ENCODE measurements around the gene RPL32. TPM values are rescaled to one million over a fixed set of nuclear protein-coding genes. Genes with fewer than 3 reads are reported as not detected.

The RPL32 gene
- polyA plus RNA-seq, 1 donor from 2014 or later, result 1,160 TPM

DNA sequence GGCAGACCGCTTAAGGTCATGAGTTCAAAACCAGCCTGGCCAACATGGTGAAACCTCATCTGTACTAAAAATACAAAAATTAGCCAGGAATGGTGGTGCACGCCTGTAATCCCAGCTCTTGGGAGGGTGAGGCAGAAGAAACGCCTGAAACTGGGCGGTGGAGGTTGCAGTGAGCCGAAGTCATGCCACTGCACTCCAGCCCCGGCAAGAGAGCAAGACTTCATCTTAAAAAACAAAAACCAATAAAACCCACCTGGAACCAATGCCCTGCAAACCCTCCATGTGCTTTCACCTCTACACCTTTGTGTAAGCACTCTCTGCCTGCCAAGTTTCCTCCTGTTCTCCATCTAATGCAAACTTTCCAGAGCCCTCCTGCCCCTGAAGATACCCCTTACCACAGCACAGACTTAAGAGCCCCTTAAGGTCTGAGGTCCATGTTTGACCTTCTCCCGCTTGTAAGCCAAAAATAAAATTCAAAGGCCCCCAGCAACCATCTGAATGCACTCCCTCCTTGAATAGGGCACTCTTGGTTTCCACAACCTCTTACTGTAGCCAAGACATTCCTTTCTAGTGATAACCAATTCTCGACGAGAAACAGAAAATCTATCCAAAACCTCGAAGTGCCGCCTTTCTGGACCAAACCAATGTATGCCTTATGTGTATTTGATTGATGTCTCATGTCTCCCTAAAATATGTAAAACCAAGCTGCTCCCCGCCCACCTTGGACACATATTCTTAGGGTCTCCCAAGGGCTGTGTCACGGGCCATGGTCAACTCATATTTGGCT, 3.0 kb downstream of the RPL32 start:
- Histone ChIP-seq H3K27ac (ENCODE audit: low read length) (no peak overlapping the region), H3K4me3 (ENCODE audit: low read length) (no peak overlapping the region), H2AFZ (ENCODE audit: low read depth, low read length) (no peak overlapping the region), H4K20me1 (ENCODE audit: insufficient read depth) (peaks cover 3% of the 10 kb centered on the region), H3K27me3 (ENCODE audit: insufficient read depth, low read depth, low read length) (no peaks in the 10 kb centered on the region), H3K9me3 (ENCODE audit: low read length) (no peaks in the 10 kb centered on the region), H3K9me2 (ENCODE audit: insufficient read depth, low read length) (no peaks in the 10 kb centered on the region), H3K79me2 (replicated peaks; ENCODE audit: insufficient read depth, low read length) (peaks cover 33% of the 10 kb centered on the region), H3K36me3 (ENCODE audit: insufficient read depth, low read length) (no peaks in the 10 kb centered on the region), H3K9ac (ENCODE audit: low read length) (no peak overlapping the region), H3K4me2 (ENCODE audit: low read length) (no peak overlapping the region), H3F3A (ENCODE audit: insufficient read depth, low read length, poor library complexity, severe bottlenecking) (no peaks in the 10 kb centered on the region)
- no peak for TF ChIP-seq MXI1 (conservative IDR thresholded peaks at IDR 0.05; ENCODE audit: poor library complexity, severe bottlenecking)
- TF ChIP-seq EP300 (conservative IDR thresholded peaks at IDR 0.05; ENCODE audit: poor library complexity, severe bottlenecking), result no peak
- no peak for TF ChIP-seq EZH2 (IDR thresholded peaks at IDR 0.05; ENCODE audit: borderline replicate concordance, insufficient read depth, low read length, poor library complexity, severe bottlenecking)
- TF ChIP-seq TAF1 (IDR thresholded peaks at IDR 0.05; ENCODE audit: low read depth), result no peak
- no peak for TF ChIP-seq SMC3 (conservative IDR thresholded peaks at IDR 0.05; ENCODE audit: poor library complexity)
- TF ChIP-seq RAD21 (conservative IDR thresholded peaks at IDR 0.05), result no peak
- TF ChIP-seq POLR2AphosphoS5 (IDR thresholded peaks at IDR 0.05), result no peak
- no peak for TF ChIP-seq CTCF (IDR thresholded peaks at IDR 0.05; ENCODE audit: poor library complexity, severe bottlenecking)

- H3K4me3 ChIP-seq (ENCODE audit: low read length), result no peak overlapping the region
- H2AFZ ChIP-seq (ENCODE audit: low read depth, low read length), result no peak overlapping the region
- H3K4me2 ChIP-seq (ENCODE audit: low read length), result no peak overlapping the region
- peaks cover 33% of the 10 kb centered on the region for H3K79me2 ChIP-seq (replicated peaks; ENCODE audit: insufficient read depth, low read length)
- TF ChIP-seq CTCF (IDR thresholded peaks at IDR 0.05; ENCODE audit: poor library complexity, severe bottlenecking) (no peak), EZH2 (IDR thresholded peaks at IDR 0.05; ENCODE audit: borderline replicate concordance, insufficient read depth, low read length, poor library complexity, severe bottlenecking) (no peak), TAF1 (IDR thresholded peaks at IDR 0.05; ENCODE audit: low read depth) (no peak), POLR2AphosphoS5 (IDR thresholded peaks at IDR 0.05) (no peak), SMC3 (conservative IDR thresholded peaks at IDR 0.05; ENCODE audit: poor library complexity) (no peak), EP300 (conservative IDR thresholded peaks at IDR 0.05; ENCODE audit: poor library complexity, severe bottlenecking) (no peak), REST (IDR thresholded peaks at IDR 0.05; ENCODE audit: borderline replicate concordance) (no peak), MXI1 (conservative IDR thresholded peaks at IDR 0.05; ENCODE audit: poor library complexity, severe bottlenecking) (no peak), RAD21 (conservative IDR thresholded peaks at IDR 0.05) (no peak)
- H3K9ac ChIP-seq (ENCODE audit: low read length), result no peak overlapping the region
- no peaks in the 10 kb centered on the region for H3K36me3 ChIP-seq (ENCODE audit: insufficient read depth, low read length)
- no peaks in the 10 kb centered on the region for H3K27me3 ChIP-seq (ENCODE audit: insufficient read depth, low read depth, low read length)
- H4K20me1 ChIP-seq (ENCODE audit: insufficient read depth), result peaks cover 3% of the 10 kb centered on the region
- H3K27ac ChIP-seq (ENCODE audit: low read length), result no peak overlapping the region
- H3F3A ChIP-seq (ENCODE audit: insufficient read depth, low read length, poor library complexity, severe bottlenecking), result no peaks in the 10 kb centered on the region
- H3K9me3 ChIP-seq (ENCODE audit: low read length), result no peaks in the 10 kb centered on the region
- no peaks in the 10 kb centered on the region for H3K9me2 ChIP-seq (ENCODE audit: insufficient read depth, low read length)
Measured at GRCh38 chr3:12837295-12837986, 3.9 kb downstream of the RPL32 start.
